H9 (cell line): ENCODE results near the gene KIF23. TPM values are rescaled to one million over a fixed set of nuclear protein-coding genes. Genes with fewer than 3 reads are reported as not detected.

ENCODE experiments used
- DNase-seq: peaks from one replicate; pipeline ENCODE4 v3.0.0-alpha.2; 2017
- H2AFZ ChIP-seq: one replicate; pipeline ENCODE4 v1.6.1; 2013; ENCODE audit warnings: mild to moderate bottlenecking, low read length, control low read depth, moderate library complexity
- H2AK5ac ChIP-seq: 2 replicates; pipeline ENCODE4 v1.6.1; 2013; ENCODE audit warnings: low read length, control low read depth, mixed read lengths; ENCODE audit not compliant: insufficient read length
- H2BK120ac ChIP-seq: one replicate; pipeline ENCODE4 v1.6.1; 2013; ENCODE audit warnings: low read depth, mild to moderate bottlenecking, low read length, control low read depth, inconsistent platforms; ENCODE audit not compliant: poor library complexity, severe bottlenecking
- H2BK12ac ChIP-seq: 2 replicates; pipeline ENCODE4 v1.6.1; 2013; ENCODE audit warnings: low read length, control low read depth, mixed read lengths, low read depth; ENCODE audit not compliant: insufficient read length
- H2BK15ac ChIP-seq: 2 replicates; pipeline ENCODE4 v1.6.1; 2013; ENCODE audit warnings: low read depth, low read length, control low read depth
- H2BK20ac ChIP-seq: one replicate; pipeline ENCODE4 v1.6.1; 2013; ENCODE audit warnings: low read depth, mild to moderate bottlenecking, low read length, control low read depth, inconsistent platforms; ENCODE audit not compliant: poor library complexity, severe bottlenecking
- H2BK5ac ChIP-seq: 2 replicates; pipeline ENCODE4 v1.6.1; 2013; ENCODE audit warnings: low read length, control low read depth, mixed read lengths; ENCODE audit not compliant: insufficient read length
- H3K14ac ChIP-seq: 2 replicates; pipeline ENCODE4 v1.6.1; 2013; ENCODE audit warnings: low read length, control low read depth; ENCODE audit not compliant: insufficient read depth
- H3K18ac ChIP-seq: 2 replicates; pipeline ENCODE4 v1.6.1; 2013; ENCODE audit warnings: low read depth, mild to moderate bottlenecking, mixed read lengths, low read length, control low read depth; ENCODE audit not compliant: insufficient read length
- H3K23ac ChIP-seq: 2 replicates; pipeline ENCODE4 v1.6.1; 2013; ENCODE audit warnings: low read length, control low read depth, mixed read lengths, low read depth; ENCODE audit not compliant: insufficient read length
- H3K23me2 ChIP-seq: 2 replicates; pipeline ENCODE4 v1.6.1; 2013; ENCODE audit warnings: low read depth, mild to moderate bottlenecking, mixed read lengths, low read length, control low read depth; ENCODE audit not compliant: insufficient read length, poor library complexity, severe bottlenecking
- H3K27ac ChIP-seq: 2 replicates; pipeline ENCODE4 v1.5.1; 2013; ENCODE audit warnings: low read length, control low read depth, mixed read lengths, low read depth; ENCODE audit not compliant: insufficient read length
- H3K27me3 ChIP-seq: 2 replicates; pipeline ENCODE4 v1.6.1; 2013; ENCODE audit warnings: low read length, control low read depth, inconsistent platforms; ENCODE audit not compliant: insufficient read depth
- H3K4ac ChIP-seq: 2 replicates; pipeline ENCODE4 v1.6.1; 2013; ENCODE audit warnings: low read depth, mild to moderate bottlenecking, control low read depth, inconsistent platforms, low read length, moderate library complexity
- H3K4me1 ChIP-seq: 2 replicates; pipeline ENCODE4 v1.6.1; 2013; ENCODE audit warnings: low read length, control low read depth, inconsistent platforms; ENCODE audit not compliant: insufficient read depth
- H3K4me2 ChIP-seq: 2 replicates; pipeline ENCODE4 v1.6.1; 2013; ENCODE audit warnings: low read length, control low read depth, mixed read lengths; ENCODE audit not compliant: insufficient read length, insufficient read depth
- H3K56ac ChIP-seq: 2 replicates; pipeline ENCODE4 v1.6.1; 2013; ENCODE audit warnings: low read depth, mild to moderate bottlenecking, mixed read lengths, low read length, control low read depth; ENCODE audit not compliant: insufficient read length
- H3K79me1 ChIP-seq: 2 replicates; pipeline ENCODE4 v1.6.1; 2013; ENCODE audit warnings: low read depth, mild to moderate bottlenecking, moderate library complexity, low read length, control low read depth, inconsistent platforms; ENCODE audit not compliant: insufficient read depth, poor library complexity, severe bottlenecking
- H3K79me2 ChIP-seq: 2 replicates; pipeline ENCODE4 v1.6.1; 2013; ENCODE audit warnings: low read length, control low read depth, inconsistent platforms; ENCODE audit not compliant: insufficient read depth
- H3K9ac ChIP-seq: 2 replicates; pipeline ENCODE4 v1.6.1; 2013; ENCODE audit warnings: low read length, control low read depth, mixed read lengths; ENCODE audit not compliant: insufficient read length; ENCODE audit errors: extremely low read depth
- H3K9me3 ChIP-seq: one replicate; pipeline ENCODE4 v1.6.1; 2013; ENCODE audit warnings: low read depth, low read length, inconsistent platforms; ENCODE audit not compliant: control insufficient read depth
- H3T11ph ChIP-seq: one replicate; pipeline ENCODE4 v1.6.1; 2013; ENCODE audit warnings: mild to moderate bottlenecking, low read length, control low read depth, inconsistent platforms
- H4K20me1 ChIP-seq: one replicate; pipeline ENCODE4 v1.6.1; 2013; ENCODE audit not compliant: control insufficient read depth, insufficient read length, insufficient read depth
- H4K5ac ChIP-seq: 2 replicates; pipeline ENCODE4 v1.6.1; 2013; ENCODE audit warnings: low read depth, mild to moderate bottlenecking, mixed read lengths, low read length, control low read depth; ENCODE audit not compliant: insufficient read length
- H4K8ac ChIP-seq: replicated peaks from 2 replicates; pipeline ENCODE4 v1.6.1; 2013; ENCODE audit warnings: low read length, control low read depth, mixed read lengths, low read depth; ENCODE audit not compliant: insufficient read length
- H4K91ac ChIP-seq: 2 replicates; pipeline ENCODE4 v1.6.1; 2013; ENCODE audit warnings: low read depth, mild to moderate bottlenecking, moderate library complexity, mixed read lengths, low read length, control low read depth; ENCODE audit not compliant: insufficient read length
- H3K27ac Mint-ChIP-seq, 3 experiments: 2 replicates in 2 of 3; 3 replicates in 1 of 3; pipeline ENCODE4 v1.8.0; 2020 to 2021; ENCODE audit warnings: mixed read lengths in 3 of 3, mild to moderate bottlenecking in 1 of 3, moderate library complexity in 1 of 3
- H3K27me3 Mint-ChIP-seq: 2 replicates; pipeline ENCODE4 v1.8.0; 2021; ENCODE audit warnings: low read depth, mild to moderate bottlenecking, moderate library complexity, mixed read lengths
- H3K36me3 Mint-ChIP-seq, 3 experiments: 2 replicates in 2 of 3; 3 replicates in 1 of 3; pipeline ENCODE4 v1.8.0; 2020 to 2021; ENCODE audit warnings: low read depth in 3 of 3, mixed read lengths in 3 of 3; ENCODE audit not compliant: insufficient read depth in 1 of 3
- H3K4me1 Mint-ChIP-seq, 2 experiments: 2 replicates each; pipeline ENCODE4 v1.8.0; 2020; ENCODE audit warnings: mixed read lengths in 2 of 2
- H3K4me3 Mint-ChIP-seq, 2 experiments: 2 replicates in 1 of 2; 3 replicates in 1 of 2; pipeline ENCODE4 v1.8.0; 2020 to 2021; ENCODE audit warnings: mild to moderate bottlenecking in 2 of 2, mixed read lengths in 2 of 2, moderate library complexity in 1 of 2
- H3K9me3 Mint-ChIP-seq, 2 experiments: 2 replicates in 1 of 2; 3 replicates in 1 of 2; pipeline ENCODE4 v1.8.0; 2020; ENCODE audit warnings: mild to moderate bottlenecking in 2 of 2, mixed read lengths in 2 of 2, moderate library complexity in 1 of 2
- CTCF ChIP-seq: fragments of 200-600 bp; sonication (generic); conservative IDR thresholded peaks from 3 replicates; pipeline ENCODE4 v1.8.0; 2021; ENCODE audit warnings: antibody characterized with exemption, mild to moderate bottlenecking
- WGBS: extraction: QIAGEN DNeasy Blood & Tissue Kit; methylation state at CpG from one replicate; pipeline ENCODE4 v1.1.7; 2013; ENCODE audit warnings: missing lambda C conversion rate, low lambda C conversion rate, mixed read lengths; ENCODE audit not compliant: insufficient read length; ENCODE audit errors: extremely low coverage; 5-methylcytosine and 5-hydroxymethylcytosine counted together
- total RNA-seq: library from RNA; stranded (reverse); gene quantifications from 2 replicates; pipeline ENCODE4 v1.2.1, GENCODE V29; 2021

The KIF23 gene
- total RNA-seq, 1 experiment from 2014 or later = 55.4 TPM

- Histone ChIP-seq H3K23ac (no peak overlapping the region), H4K5ac (no peak overlapping the region), H3K79me2 (no peaks in the 10 kb centered on the region), H3K4me2 (no peak overlapping the region), H3K56ac (no peak overlapping the region), H4K8ac (no peak overlapping the region), H3K9ac (no peak overlapping the region), H2AFZ (no peak overlapping the region), H3K4me1 (no peaks in the 10 kb centered on the region), H3K23me2 (no peaks in the 10 kb centered on the region), H2BK20ac (no peak overlapping the region), H2BK15ac (no peak overlapping the region), H4K20me1 (no peaks in the 10 kb centered on the region), H4K91ac (no peak overlapping the region), H3K18ac (no peak overlapping the region), H3K27ac (no peak overlapping the region), H3K79me1 (no peaks in the 10 kb centered on the region), H2BK5ac (no peak overlapping the region), H2BK12ac (no peak overlapping the region), H3K4ac (no peak overlapping the region), H3K9me3 (no peaks in the 10 kb centered on the region), H3K27me3 (no peaks in the 10 kb centered on the region), H3K14ac (no peak overlapping the region), H2AK5ac (no peak overlapping the region), H3T11ph (no peak overlapping the region), H2BK120ac (no peak overlapping the region)
- TF ChIP-seq CTCF = no peak
- peaks cover 0 to 4% (median 0%) of the 10 kb centered on the region in 3 experiments; a peak in 1 of 7 replicates for H3K36me3 Mint-ChIP-seq
- no CpG with 5 or more reads among the region's 1 CpG for WGBS
- peaks cover 18 to 22% of the 10 kb centered on the region in 2 experiments for H3K4me1 Mint-ChIP-seq
- H3K27ac Mint-ChIP-seq = no peak overlapping the region
- H3K9me3 Mint-ChIP-seq = no peaks in the 10 kb centered on the region
- no peak overlapping the region for H3K4me3 Mint-ChIP-seq
- H3K27me3 Mint-ChIP-seq = no peaks in the 10 kb centered on the region; the same call in 1 of the 2 replicates
- DNase-seq = no peak
These were observed 51.1 kb downstream of the KIF23 start for GRCh38 chr15:69465253-69465652.
